Heart left ventricle (tissue), 13 donors: ENCODE measurements around the gene UBAP1L.

Experiments
- POLR2A ChIP-seq, 2 donors: fragments of 450-650 bp; IDR thresholded peaks; one replicate each; pipeline ENCODE4 v1.6.1; 2017; ENCODE audit warnings: antibody characterized with exemption in 2 of 2, mild to moderate bottlenecking in 2 of 2, moderate library complexity in 2 of 2
- TF ChIP-seq, protein P1 (sequence below), 12 donors: fragments of 200-600 bp; sonication (generic) in 4 of 12; IDR thresholded peaks; one replicate each; pipeline versions ENCODE4 v1.5.0 to v1.8.0; 2018 to 2022; ENCODE audit warnings: antibody characterized with exemption in 12 of 12, mild to moderate bottlenecking in 5 of 12
- donor health status: ischemic (EF 13 %, LVEDD 7.1; RV severe dilation, severe dysfunction).
- donor health status: DM: no; HTN: yes; CAD: no.
- donor health status: DM: no; HTN: no; CAD: no.
- donor health status: ischemic (EF 25% LVEDD 6.9; RV normal size, moderate dysfunction).
- donor health status: ischemic (EF 25% LVEDD 5.7; RV mildly dilated, moderate dysfunction).
- donor health status: ischemic (EF 35%, LVEDD 5.7; RV mildly dilated, moderate dysfunction).
- donor health status: nonischemic (EF 11% LVEDD 7.7; RV severe dilation, severe dysfunction).
- donor health status: DM: yes; HTN: yes; CAD: no.
- donor health status: PGD.
- donor health status: ischemic (EF 29% LVEDD 5.4; RV normal size, mild dysfunction).
- donor health status: nonischemic (EF 23%, LVEDD 6.1; RV moderate dilation, normal function).

DNA sequence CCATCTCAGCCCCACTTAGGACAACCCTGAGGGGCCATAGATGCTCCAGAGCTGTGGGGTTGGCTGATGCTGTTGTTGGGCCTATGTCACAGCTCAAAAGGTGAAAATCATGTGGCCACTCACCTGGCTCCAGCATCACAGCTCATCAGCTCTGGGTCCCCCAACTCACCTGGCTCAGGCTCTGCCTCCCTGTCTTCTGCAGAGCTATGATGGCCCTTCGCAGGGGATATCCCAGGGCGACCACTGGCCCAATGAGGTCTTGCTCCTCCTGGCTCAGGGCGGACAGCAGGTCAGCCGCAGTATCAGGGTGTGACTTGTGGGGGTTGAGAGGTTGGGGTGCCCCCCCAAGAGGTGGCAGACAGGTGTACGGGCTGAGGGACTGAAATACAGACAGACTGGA is 15.7 kb downstream of the UBAP1L start:
- TF ChIP-seq, protein P1, sequence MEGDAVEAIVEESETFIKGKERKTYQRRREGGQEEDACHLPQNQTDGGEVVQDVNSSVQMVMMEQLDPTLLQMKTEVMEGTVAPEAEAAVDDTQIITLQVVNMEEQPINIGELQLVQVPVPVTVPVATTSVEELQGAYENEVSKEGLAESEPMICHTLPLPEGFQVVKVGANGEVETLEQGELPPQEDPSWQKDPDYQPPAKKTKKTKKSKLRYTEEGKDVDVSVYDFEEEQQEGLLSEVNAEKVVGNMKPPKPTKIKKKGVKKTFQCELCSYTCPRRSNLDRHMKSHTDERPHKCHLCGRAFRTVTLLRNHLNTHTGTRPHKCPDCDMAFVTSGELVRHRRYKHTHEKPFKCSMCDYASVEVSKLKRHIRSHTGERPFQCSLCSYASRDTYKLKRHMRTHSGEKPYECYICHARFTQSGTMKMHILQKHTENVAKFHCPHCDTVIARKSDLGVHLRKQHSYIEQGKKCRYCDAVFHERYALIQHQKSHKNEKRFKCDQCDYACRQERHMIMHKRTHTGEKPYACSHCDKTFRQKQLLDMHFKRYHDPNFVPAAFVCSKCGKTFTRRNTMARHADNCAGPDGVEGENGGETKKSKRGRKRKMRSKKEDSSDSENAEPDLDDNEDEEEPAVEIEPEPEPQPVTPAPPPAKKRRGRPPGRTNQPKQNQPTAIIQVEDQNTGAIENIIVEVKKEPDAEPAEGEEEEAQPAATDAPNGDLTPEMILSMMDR (IDR thresholded peaks at IDR 0.05), result no peak
- no peak for TF ChIP-seq POLR2A (IDR thresholded peaks at IDR 0.05)
